T-cell (primary cell): ENCODE results near the gene ELMO2. TPM values are rescaled to one million over a fixed set of nuclear protein-coding genes. Genes with fewer than 3 reads are reported as not detected.

ENCODE experiments used
- ATAC-seq, 4 experiments: fragments of 200-7000 bp in 3 of 4; fragments of 150-1000 bp in 1 of 4; cut with Tn5 transposase; replicated peaks in 1 of 4; 1 replicate in 3 of 4; 2 replicates in 1 of 4; pipeline ENCODE4 v1.10.0; 2021; ENCODE audit warnings: moderate library complexity in 3 of 4, mild to moderate bottlenecking in 2 of 4, moderate number of reproducible peaks in 1 of 4
- CTCF ChIA-PET, 2 donors: fragments of 300-600 bp; sonication (Branson Sonifier 250); formaldehyde crosslinking; loops; one replicate each; lab custom pipeline; 2022; ENCODE audit warnings: antibody characterized with exemption in 2 of 2; lab: Charles Lee
- POLR2A ChIA-PET, 2 donors: fragments of 300-600 bp; sonication (Branson Sonifier 250); formaldehyde crosslinking; loops; one replicate each; lab custom pipeline; 2022; ENCODE audit warnings: antibody characterized with exemption in 2 of 2; lab: Charles Lee
- DNase-seq, 35 experiments: peaks; one replicate each; pipeline versions ENCODE4 v3.0.0 to v3.0.0-alpha.2; 2013 to 2023
- H3K27ac ChIP-seq: one replicate; pipeline ENCODE4 v1.5.1; 2013; ENCODE audit warnings: low read length
- H3K27me3 ChIP-seq, 2 experiments: replicated peaks in 1 of 2; 1 replicate in 1 of 2; 2 replicates in 1 of 2; pipeline versions ENCODE4 v1.6.1 to v1.7.0; 2013; ENCODE audit warnings: low read length in 1 of 2, mixed read lengths in 1 of 2; ENCODE audit not compliant: control insufficient read depth in 2 of 2, insufficient read depth in 2 of 2; ENCODE audit errors: extremely low read depth in 1 of 2
- H3K36me3 ChIP-seq, 2 donors: 1 replicate in 1 of 2; 2 replicates in 1 of 2; pipeline versions ENCODE4 v1.6.1 to v1.7.0; 2013; ENCODE audit warnings: low read length in 1 of 2; ENCODE audit not compliant: control insufficient read depth in 2 of 2, insufficient read depth in 1 of 2; ENCODE audit errors: extremely low read depth in 1 of 2
- H3K4me1 ChIP-seq, 2 experiments: 1 replicate in 1 of 2; 2 replicates in 1 of 2; pipeline versions ENCODE4 v1.6.1 to v1.7.0; 2013; ENCODE audit warnings: low read length in 2 of 2, mixed read lengths in 1 of 2; ENCODE audit not compliant: insufficient read depth in 2 of 2, control insufficient read depth in 1 of 2; ENCODE audit errors: extremely low read depth in 1 of 2
- H3K4me3 ChIP-seq, 2 donors: 1 replicate in 1 of 2; 2 replicates in 1 of 2; pipeline versions ENCODE4 v1.5.1 to v1.7.0; 2013; ENCODE audit warnings: mild to moderate bottlenecking in 2 of 2, low read length in 1 of 2, moderate library complexity in 1 of 2; ENCODE audit not compliant: control insufficient read depth in 1 of 2; ENCODE audit errors: extremely low read depth in 1 of 2
- H3K9me3 ChIP-seq: 2 replicates; pipeline ENCODE4 v1.7.0; 2013
- H3K27ac Mint-ChIP-seq, 2 donors: one replicate each; pipeline ENCODE4 v1.8.0; 2020 to 2021; ENCODE audit warnings: mild to moderate bottlenecking in 2 of 2, mixed read lengths in 2 of 2
- H3K27me3 Mint-ChIP-seq, 2 donors: one replicate each; pipeline ENCODE4 v1.8.0; 2021 to 2022; ENCODE audit warnings: mixed read lengths in 2 of 2
- H3K36me3 Mint-ChIP-seq: one replicate; pipeline ENCODE4 v1.8.0; 2021; ENCODE audit warnings: mixed read lengths
- H3K4me1 Mint-ChIP-seq, 3 donors: one replicate each; pipeline ENCODE4 v1.8.0; 2020 to 2022; ENCODE audit warnings: mixed read lengths in 3 of 3, mild to moderate bottlenecking in 1 of 3
- H3K4me3 Mint-ChIP-seq, 3 donors: one replicate each; pipeline ENCODE4 v1.8.0; 2020 to 2022; ENCODE audit warnings: mild to moderate bottlenecking in 3 of 3, mixed read lengths in 3 of 3, moderate library complexity in 3 of 3
- H3K9me3 Mint-ChIP-seq, 3 donors: one replicate each; pipeline ENCODE4 v1.8.0; 2020 to 2022; ENCODE audit warnings: mixed read lengths in 3 of 3
- WGBS: methylation state at CpG from one replicate; pipeline ENCODE4 v1.1.5; 2013; ENCODE audit warnings: missing lambda C conversion rate; ENCODE audit not compliant: insufficient coverage; 5-methylcytosine and 5-hydroxymethylcytosine counted together
- total RNA-seq, 35 experiments: library from RNA in 6 of 35; stranded (reverse) in 6 of 35; fragments of 120-200 nt in 1 of 35; gene quantifications; one replicate each; pipeline versions ENCODE4 v1.2.1 to v1.2.4 and lab custom pipeline; 2013 to 2026

The ELMO2 gene
- total RNA-seq, 5 donors from 2014 or later (not counting 1 experiment from before 2014, with no cell fraction given): 48.8 to 86.6 (median 54.2) TPM

DNA sequence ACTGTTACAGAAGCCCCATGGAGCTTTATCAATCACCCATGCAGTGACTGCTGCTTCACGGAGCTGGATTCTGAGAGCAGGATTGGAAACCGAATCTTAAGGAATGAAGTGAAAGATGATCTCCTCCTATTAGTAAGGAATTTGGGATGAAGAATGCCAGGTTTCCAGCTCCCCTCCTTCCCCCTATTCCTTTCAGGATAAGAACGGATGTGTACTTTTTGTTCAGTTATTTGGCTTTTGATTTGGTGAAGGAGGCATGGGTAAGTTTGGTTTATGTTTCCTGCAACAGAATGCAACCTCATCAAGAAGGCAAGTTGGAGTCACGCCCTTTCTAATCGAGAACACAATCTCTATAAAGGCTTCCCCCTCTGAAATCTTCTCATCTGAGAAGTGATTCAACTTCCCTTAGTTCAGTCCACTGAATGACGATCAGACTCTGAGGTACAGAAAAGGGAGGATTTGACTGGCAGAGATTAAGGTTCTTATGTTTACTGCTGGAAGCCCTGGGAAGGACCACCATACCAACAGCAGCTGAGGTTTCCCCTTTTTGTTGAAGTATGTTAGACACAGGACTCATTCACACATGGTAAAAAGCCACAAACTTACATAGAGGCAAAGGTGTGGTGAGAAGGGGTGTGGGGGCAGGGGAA lies 5.5 kb downstream of the ELMO2 start:
- Histone ChIP-seq H3K27me3 (no peaks in the 10 kb centered on the region), H3K27ac (peak overlapping the region; percentile 87), H3K4me1 (peaks cover 50 to 68% of the 10 kb centered on the region in 2 experiments), H3K4me3 (peak overlapping the region; percentile 15 to 39), H3K36me3 (peaks cover 3 to 25% of the 10 kb centered on the region in 2 donors), H3K9me3 (no peaks in the 10 kb centered on the region)
- Mint-ChIP-seq H3K27me3 (no peaks in the 10 kb centered on the region), H3K9me3 (no peaks in the 10 kb centered on the region), H3K27ac (peak overlapping the region; percentile 91 to 93), H3K4me3 (peak overlapping the region; percentile 65 to 66 (median 66)), H3K36me3 (peaks cover 9% of the 10 kb centered on the region), H3K4me1 (peaks cover 75 to 81% (median 81%) of the 10 kb centered on the region in 3 donors)
- no CpG with 5 or more reads among the region's 6 CpGs for WGBS
- ATAC-seq (peak; percentile 85 to 89 (median 88)), DNase-seq (peak in 32 of 35 experiments; percentile 6 to 83 (median 40))
- POLR2A ChIA-PET: no interaction called here
- CTCF ChIA-PET: interaction anchor here in 1 of 2 donors (1.0 kb wide), 2 partner anchors 31 to 94 kb away, joined by 3 to 4 read pairs; no protein-coding TSS in a partner anchor

DNA sequence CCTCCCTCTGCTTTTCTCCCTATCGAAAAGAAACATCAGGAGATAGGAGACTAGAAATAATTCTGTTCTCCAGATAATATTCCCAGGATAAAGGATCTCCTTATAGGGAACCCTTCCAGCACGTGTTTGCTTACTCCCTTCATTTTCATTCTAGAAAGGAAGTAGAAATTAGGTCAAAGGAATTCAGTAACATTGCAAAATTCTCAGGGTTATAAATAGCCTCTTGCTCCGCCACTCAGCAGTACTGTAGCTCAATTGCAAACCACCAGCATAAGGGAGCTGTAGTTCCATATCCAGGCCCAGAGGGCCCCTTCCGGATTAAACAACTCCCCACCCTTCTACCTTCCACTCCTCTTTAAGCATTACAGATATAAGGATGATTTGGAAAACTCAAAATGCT lies 6.2 kb downstream of the ELMO2 start:
- H3K9me3 ChIP-seq: no peaks in the 10 kb centered on the region
- Mint-ChIP-seq H3K9me3 (no peaks in the 10 kb centered on the region), H3K36me3 (peaks cover 9% of the 10 kb centered on the region), H3K4me3 (peak overlapping the region; percentile 34 to 66 (median 65)), H3K27ac (peak overlapping the region; percentile 91 to 93), H3K4me1 (peaks cover 75 to 81% (median 75%) of the 10 kb centered on the region in 3 donors), H3K27me3 (no peaks in the 10 kb centered on the region)
- WGBS: 40% methylated on average over 1 of the region's 4 CpGs
- POLR2A ChIA-PET: no interaction called here
- CTCF ChIA-PET: interaction anchor here in 1 of 2 donors (0.6 to 1.0 kb wide), 2 partner anchors 93 to 413 kb away, joined by 3 read pairs; no protein-coding TSS in a partner anchor
- peak overlapping the region; percentile 87 for H3K27ac ChIP-seq
- H3K4me3 ChIP-seq: no peak overlapping the region
- DNase-seq: no peak
- peaks cover 48 to 62% of the 10 kb centered on the region in 2 experiments for H3K4me1 ChIP-seq
- ATAC-seq: no peak
- peaks cover 3 to 32% of the 10 kb centered on the region in 2 donors for H3K36me3 ChIP-seq
- no peaks in the 10 kb centered on the region for H3K27me3 ChIP-seq

DNA sequence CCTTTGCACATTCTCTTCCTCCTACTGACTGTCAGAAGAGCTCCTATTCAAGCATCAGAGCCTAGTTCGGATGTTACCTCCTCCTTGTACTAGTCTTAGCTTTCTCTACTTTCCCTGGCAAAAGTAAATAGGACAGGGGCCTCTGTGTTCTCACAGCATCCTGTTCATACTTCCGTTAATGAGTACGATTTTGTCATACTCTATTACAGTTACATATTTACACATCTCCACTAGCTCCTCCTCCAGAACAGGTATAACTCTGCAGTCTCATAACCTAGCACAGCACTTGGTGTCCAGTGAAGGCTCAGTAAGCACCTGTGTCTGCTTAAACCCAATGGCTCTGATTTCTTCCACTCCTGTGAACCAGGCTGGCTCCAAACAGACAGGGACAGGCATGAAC lies 7.0 kb downstream of the ELMO2 start:
- ATAC-seq: peak in 2 of 4 experiments; percentile 24 to 29
- Mint-ChIP-seq H3K4me3 (peak overlapping the region; percentile 37 to 66 (median 45)), H3K9me3 (no peaks in the 10 kb centered on the region), H3K4me1 (peaks cover 66 to 81% (median 75%) of the 10 kb centered on the region in 3 donors), H3K27me3 (no peaks in the 10 kb centered on the region), H3K27ac (peak overlapping the region; percentile 91), H3K36me3 (peaks cover 12% of the 10 kb centered on the region)
- peak in 3 of 35 experiments; percentile 16 to 28 (median 27) for DNase-seq
- ChIA-PET CTCF (interaction anchor here (0.8 to 1.8 kb wide), 2 partner anchors 12 to 13 kb away, joined by 3 read pairs; no protein-coding TSS in a partner anchor), POLR2A (interaction anchor here in 1 of 2 donors (1.1 kb wide), 1 partner anchor 503 kb away, joined by 6 read pairs; no protein-coding TSS in a partner anchor)
- Histone ChIP-seq H3K27ac (peak overlapping the region; percentile 87), H3K36me3 (peaks cover 3 to 38% of the 10 kb centered on the region in 2 donors), H3K9me3 (no peaks in the 10 kb centered on the region), H3K4me1 (peaks cover 43 to 58% of the 10 kb centered on the region in 2 experiments), H3K4me3 (no peak overlapping the region), H3K27me3 (no peaks in the 10 kb centered on the region)
- WGBS: 36% methylated on average over 3 of the region's 3 CpGs

DNA sequence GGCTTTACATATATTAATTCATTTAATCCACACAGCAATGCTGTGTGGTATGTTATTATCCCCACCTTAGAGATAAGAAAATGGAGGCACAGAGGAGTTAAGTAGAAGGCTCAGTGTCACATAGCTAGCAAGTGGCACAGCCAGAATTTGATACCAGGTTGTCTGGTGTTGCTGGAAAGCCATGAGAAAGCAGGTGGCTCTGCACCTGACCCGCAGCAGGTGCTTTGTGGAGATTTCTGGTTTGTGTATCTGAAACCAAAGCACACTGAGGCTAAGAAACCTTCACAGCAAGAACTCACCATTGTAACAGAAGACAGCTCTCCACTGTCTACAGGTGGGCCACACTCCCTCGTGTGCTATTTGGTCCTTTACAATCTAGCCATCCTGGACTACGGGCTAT lies 7.5 kb downstream of the ELMO2 start:
- Mint-ChIP-seq H3K9me3 (no peaks in the 10 kb centered on the region), H3K4me3 (peak overlapping the region in 2 of 3 donors; percentile 37 to 66), H3K27me3 (no peaks in the 10 kb centered on the region), H3K4me1 (peaks cover 62 to 77% (median 71%) of the 10 kb centered on the region in 3 donors), H3K27ac (peak overlapping the region; percentile 91), H3K36me3 (peaks cover 16% of the 10 kb centered on the region)
- Histone ChIP-seq H3K27ac (peak overlapping the region; percentile 87), H3K4me3 (no peak overlapping the region), H3K9me3 (no peaks in the 10 kb centered on the region), H3K27me3 (no peaks in the 10 kb centered on the region), H3K36me3 (peaks cover 6 to 43% of the 10 kb centered on the region in 2 donors), H3K4me1 (peaks cover 40 to 54% of the 10 kb centered on the region in 2 experiments)
- no peak for DNase-seq
- ATAC-seq: no peak
- ChIA-PET CTCF (interaction anchor here (0.8 to 1.8 kb wide), 2 partner anchors 12 to 14 kb away, joined by 3 read pairs; no protein-coding TSS in a partner anchor), POLR2A (interaction anchor here in 1 of 2 donors (1.1 kb wide), 1 partner anchor 502 kb away, joined by 6 read pairs; no protein-coding TSS in a partner anchor)
- WGBS: 69% methylated on average over 2 of the region's 3 CpGs

DNA sequence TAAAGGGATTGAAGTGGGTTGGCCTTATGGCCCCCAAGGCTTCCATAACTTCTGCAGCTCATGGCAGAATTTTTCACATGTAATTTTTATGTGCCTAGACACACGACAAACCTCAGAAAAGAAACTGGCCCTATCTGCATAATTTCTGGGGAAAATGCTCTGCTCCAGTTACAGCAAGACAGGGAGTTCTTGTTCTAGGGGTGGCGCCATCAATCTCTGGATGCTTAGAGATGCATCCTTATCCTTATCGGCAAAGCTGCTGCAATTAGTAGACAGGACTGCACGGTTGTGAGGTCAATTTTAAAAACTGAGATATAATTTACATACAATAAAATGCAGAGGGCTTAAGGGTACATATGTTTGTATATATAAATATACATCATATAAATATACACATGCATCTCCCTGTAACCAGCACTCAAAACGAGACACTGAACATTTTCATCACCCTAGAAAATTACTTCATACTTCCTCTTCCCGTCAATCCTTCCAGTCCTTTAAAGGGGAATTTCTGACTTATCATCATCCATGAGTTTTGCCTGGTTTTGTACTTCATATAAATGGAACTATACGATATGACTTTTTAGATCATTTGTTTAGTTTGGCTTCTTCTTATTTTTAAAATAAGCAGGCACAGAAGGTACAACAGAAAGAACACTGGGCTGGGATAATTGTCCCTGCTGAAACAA lies 10.2 kb downstream of the ELMO2 start:
- no peak overlapping the region for H3K4me3 Mint-ChIP-seq
- Histone ChIP-seq H3K4me1 (peaks cover 19 to 28% of the 10 kb centered on the region in 2 experiments), H3K4me3 (no peak overlapping the region), H3K27me3 (no peaks in the 10 kb centered on the region), H3K27ac (no peak overlapping the region), H3K36me3 (peaks cover 8 to 63% of the 10 kb centered on the region in 2 donors), H3K9me3 (no peaks in the 10 kb centered on the region)
- no peaks in the 10 kb centered on the region for H3K27me3 Mint-ChIP-seq
- ChIA-PET POLR2A (no interaction called here), CTCF (no interaction called here)
- H3K4me1 Mint-ChIP-seq: peaks cover 43 to 50% (median 45%) of the 10 kb centered on the region in 3 donors
- DNase-seq (no peak), ATAC-seq (no peak)
- 100% methylated on average over 1 of the region's 7 CpGs for WGBS
- H3K27ac Mint-ChIP-seq: no peak overlapping the region
- H3K36me3 Mint-ChIP-seq: peaks cover 32% of the 10 kb centered on the region
- H3K9me3 Mint-ChIP-seq: no peaks in the 10 kb centered on the region
